Hematopoietic multipotent progenitor cell treated with erythropoietin and hydrocortisone succinate and interleukin-3 and kit ligand, for 17 days (in vitro differentiated cells): Measurements from ENCODE around the gene SLCO3A1.

Experiments used
- DNase-seq: peaks from one replicate; pipeline ENCODE4 v3.0.0-alpha.2; 2015; ENCODE audit warnings: low spot score

Gene SLCO3A1

DNA sequence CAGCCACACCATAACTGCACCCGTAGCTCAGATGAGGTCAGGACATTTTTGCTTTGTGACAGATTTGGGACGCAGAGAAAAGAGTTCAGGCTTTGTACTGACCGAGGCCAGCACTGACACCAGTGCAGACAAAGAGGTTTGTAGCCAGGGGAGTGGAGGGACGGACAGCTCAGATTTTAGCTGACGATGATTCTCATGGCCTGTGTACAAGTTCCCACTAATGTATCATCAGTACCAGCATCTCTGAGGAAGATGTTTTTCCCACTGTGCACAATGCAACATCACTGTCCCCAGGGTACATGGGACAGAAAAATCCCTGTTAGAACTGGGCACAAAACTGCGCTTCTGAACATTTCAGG, 112.7 kb downstream of the SLCO3A1 start:
- DNase-seq: no peak

- no peak for DNase-seq
These were observed 114.6 kb downstream of the SLCO3A1 start for GRCh38 chr15:91967935-91968606.

DNA sequence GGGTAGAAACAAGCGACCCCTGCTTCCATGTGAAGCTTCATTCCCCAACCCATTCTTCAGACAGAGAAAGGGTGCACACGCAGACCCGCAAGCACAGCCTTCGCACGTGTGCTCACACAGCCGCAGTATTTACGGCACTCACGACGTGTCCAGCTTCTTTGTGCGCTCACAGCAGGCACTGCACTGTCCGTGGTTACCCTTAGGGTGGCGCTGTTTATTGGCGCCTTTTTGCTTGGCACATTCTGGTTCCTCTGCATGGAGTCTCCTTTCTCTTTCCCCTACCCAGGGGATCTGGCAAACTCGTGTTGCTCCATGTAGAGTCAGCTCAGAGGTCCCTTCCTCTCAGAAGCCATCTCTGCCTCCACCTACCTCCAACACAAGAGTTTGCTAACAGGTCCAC, 115.1 kb downstream of the SLCO3A1 start:
- no peak for DNase-seq

GRCh38 chr15:91970142-91970541, 116.6 kb downstream of the SLCO3A1 start:
- DNase-seq: no peak

DNA sequence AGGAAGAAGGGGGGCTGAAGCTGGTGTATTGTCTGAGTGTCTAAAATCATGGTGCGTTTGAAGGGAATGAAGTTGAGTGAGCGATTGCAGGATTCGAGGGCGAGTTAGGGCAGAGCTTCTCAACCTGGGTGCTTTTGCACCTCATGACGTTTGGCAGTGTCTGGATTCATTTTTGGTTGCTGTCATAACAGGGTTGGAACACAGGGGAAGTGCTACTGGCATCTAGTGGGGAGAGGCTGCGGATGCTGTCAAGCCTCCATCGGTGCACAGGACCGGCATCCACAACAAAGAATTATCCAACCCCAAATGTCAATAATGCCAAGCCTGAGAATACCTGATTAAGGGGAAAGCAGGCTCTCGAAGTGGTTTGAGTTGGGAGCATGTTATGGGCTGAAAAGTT, 120.0 kb downstream of the SLCO3A1 start:
- no peak for DNase-seq

DNA sequence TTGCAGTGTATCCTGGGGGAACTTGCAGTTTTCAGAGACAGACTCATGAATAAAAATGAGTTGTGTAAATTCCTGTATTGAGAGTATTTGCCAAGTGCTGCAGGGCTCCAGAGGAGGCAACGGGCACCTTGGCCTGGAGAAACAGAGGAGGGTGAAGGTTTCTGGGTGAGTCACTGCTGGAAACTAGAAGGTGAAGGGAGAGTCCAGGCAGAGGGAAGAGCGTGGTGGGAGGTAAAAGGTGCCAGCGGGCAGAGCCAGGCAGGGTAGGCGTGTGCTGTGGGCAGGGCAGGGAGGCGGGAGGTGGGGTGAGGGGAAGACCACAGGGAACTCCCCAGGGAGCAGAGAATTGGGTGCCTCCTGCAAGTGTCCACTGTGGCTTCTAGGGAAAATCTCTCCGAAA, 120.8 kb downstream of the SLCO3A1 start:
- no peak for DNase-seq

GRCh38 chr15:91975241-91975978, 121.9 kb downstream of the SLCO3A1 start:
- no peak for DNase-seq

GRCh38 chr15:91976966-91977365, 123.5 kb downstream of the SLCO3A1 start:
- no peak for DNase-seq

- DNase-seq: no peak
These were observed 127.2 kb downstream of the SLCO3A1 start for GRCh38 chr15:91980502-91981267.

GRCh38 chr15:91981821-91982800, 128.6 kb downstream of the SLCO3A1 start:
- no peak for DNase-seq

GRCh38 chr15:91983729-91984340, 130.3 kb downstream of the SLCO3A1 start:
- no peak for DNase-seq

DNA sequence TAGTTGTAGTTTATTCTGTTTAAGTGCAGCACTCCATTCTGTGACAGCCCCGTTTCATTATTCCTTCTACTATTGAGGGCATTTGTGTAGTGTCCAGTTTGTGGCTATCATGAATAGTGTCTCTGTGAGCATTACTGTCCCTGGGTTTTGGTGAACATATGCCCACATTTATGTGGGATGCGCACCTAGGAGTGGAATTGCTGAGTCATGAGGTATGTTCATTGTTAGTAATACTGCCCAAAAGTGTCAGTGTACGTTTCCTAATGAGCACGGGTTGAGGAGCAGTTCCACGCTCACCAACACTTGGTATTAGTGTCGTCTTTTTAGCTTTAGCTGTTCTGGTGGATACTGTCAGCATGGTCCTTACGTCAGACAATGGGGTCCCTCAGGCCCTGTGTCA, 131.8 kb downstream of the SLCO3A1 start:
- DNase-seq: no peak

DNA sequence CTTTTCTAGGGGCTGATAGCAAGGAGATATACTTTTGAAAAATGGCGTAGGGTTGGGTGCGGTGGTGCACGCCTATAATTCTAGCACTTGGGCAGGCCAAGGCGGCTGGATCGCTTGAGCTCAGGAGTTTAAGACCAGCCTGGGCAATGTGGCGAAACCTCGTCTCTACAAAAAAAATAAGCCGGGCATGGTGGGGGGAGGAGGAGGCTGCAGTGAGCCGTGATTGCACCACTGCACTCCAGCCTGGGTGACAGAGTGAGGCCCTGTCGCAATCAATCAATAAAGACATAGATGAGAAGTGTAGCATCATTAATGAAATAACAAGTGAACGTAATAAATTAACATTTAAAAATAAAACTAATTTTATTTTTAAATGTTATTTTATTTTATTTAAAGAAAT, 134.6 kb downstream of the SLCO3A1 start:
- DNase-seq: no peak

DNA sequence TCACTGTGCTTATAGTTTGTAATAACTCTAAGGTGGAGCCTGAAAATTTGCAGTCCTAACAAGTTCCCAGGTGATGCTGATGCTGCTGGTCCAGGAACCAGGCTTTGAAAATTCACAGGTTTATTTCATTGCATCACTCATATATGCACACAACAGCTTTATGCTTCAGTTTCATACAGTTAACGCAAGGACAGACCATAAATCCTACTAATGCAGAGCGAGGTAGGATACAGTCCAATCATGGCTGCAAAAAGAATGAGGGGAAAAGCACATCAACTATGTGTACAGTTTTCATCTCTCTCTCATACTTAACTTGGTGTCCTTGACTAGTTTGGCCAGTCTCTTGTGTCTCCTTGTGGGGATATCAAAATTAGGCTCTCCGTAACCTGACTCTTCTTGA, 135.1 kb downstream of the SLCO3A1 start:
- DNase-seq: no peak

- no peak for DNase-seq
These were observed 136.3 kb downstream of the SLCO3A1 start for GRCh38 chr15:91989821-91990220.

GRCh38 chr15:91992945-91993344, 139.4 kb downstream of the SLCO3A1 start:
- no peak for DNase-seq

- no peak for DNase-seq
These were observed 141.6 kb downstream of the SLCO3A1 start for GRCh38 chr15:91995146-91995545.

GRCh38 chr15:91997163-91997562, 143.7 kb downstream of the SLCO3A1 start:
- DNase-seq: no peak

DNA sequence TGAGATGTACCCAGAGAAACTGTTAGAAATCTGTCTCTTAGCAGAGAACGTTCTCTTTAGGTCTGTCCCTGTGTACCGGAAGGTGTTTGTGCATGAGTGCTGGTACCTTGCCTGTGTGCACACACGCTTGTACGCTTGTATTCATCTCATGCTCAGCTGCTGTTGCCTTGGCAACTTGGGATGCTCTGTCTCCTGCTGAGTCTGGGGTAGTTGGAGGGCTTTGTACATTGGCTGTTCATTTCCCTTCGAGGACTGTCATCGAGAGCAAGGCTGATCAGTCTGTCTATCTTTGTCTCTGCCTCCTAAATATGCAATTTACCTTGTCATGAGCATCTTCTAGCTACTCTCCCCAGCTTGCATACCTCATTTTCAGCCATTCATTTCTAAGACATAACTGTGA, 147.2 kb downstream of the SLCO3A1 start:
- no peak for DNase-seq

GRCh38 chr15:92001307-92001706, 147.8 kb downstream of the SLCO3A1 start:
- no peak for DNase-seq

DNA sequence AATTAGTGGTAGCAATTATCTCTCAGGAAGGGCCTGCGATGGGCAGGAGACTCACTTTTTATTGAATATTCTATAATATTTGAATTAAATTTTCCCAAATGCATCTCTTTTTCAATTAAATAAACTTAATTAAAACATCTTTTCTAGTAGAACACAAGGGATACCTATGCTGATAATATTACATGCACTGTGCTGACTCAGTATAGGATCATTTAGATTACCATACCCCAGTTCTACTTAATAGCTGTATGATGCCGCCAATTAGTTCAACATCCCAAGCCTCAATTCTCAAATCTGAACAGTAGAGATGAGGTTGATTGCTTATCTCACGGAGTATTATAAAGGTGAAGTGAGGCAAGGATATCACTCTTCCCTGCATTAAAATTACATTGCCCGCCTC, 149.2 kb downstream of the SLCO3A1 start:
- no peak for DNase-seq
